SU-DHL-6 (cell line): ENCODE measurements around the gene KDM1A.

Source experiments
- H2AFZ ChIP-seq: fragments of 200-600 bp; sonication (generic); 2 replicates; pipeline ENCODE4 v1.6.1; 2014; ENCODE audit warnings: low read depth, mild to moderate bottlenecking, moderate library complexity, mixed read lengths, antibody characterized with exemption, low read length; ENCODE audit not compliant: severe bottlenecking
- H3F3A ChIP-seq: fragments of 200-600 bp; shearing (Covaris generic); 2 replicates; pipeline ENCODE4 v1.6.0; 2016; ENCODE audit warnings: antibody characterized with exemption, mild to moderate bottlenecking; ENCODE audit not compliant: insufficient read depth
- H3K27ac ChIP-seq: fragments of 200-600 bp; sonication (generic); 2 replicates; pipeline ENCODE4 v1.5.1; 2016; ENCODE audit warnings: low read depth, mild to moderate bottlenecking, low read length, moderate library complexity, mixed read lengths
- H3K27me3 ChIP-seq: fragments of 200-600 bp; sonication (generic), shearing (Covaris generic); 2 replicates; pipeline ENCODE4 v1.6.0; 2014; ENCODE audit warnings: mild to moderate bottlenecking, low read length
- H3K36me3 ChIP-seq: fragments of 200-600 bp; sonication (generic); 2 replicates; pipeline ENCODE4 v1.6.1; 2014; ENCODE audit warnings: mild to moderate bottlenecking, low read length, mixed read lengths
- H3K4me2 ChIP-seq: fragments of 300-600, 200-600 bp; shearing (Covaris generic), sonication (generic); 2 replicates; pipeline ENCODE4 v1.6.0; 2014; ENCODE audit warnings: low read length, low read depth, mild to moderate bottlenecking; ENCODE audit not compliant: poor library complexity, severe bottlenecking
- H3K4me3 ChIP-seq: fragments of 200-600 bp; sonication (generic); 2 replicates; pipeline ENCODE4 v1.5.1; 2014; ENCODE audit warnings: antibody characterized with exemption, low read length, mild to moderate bottlenecking, mixed read lengths; ENCODE audit not compliant: insufficient read depth, poor library complexity, severe bottlenecking
- H3K79me2 ChIP-seq: fragments of 200-600 bp; sonication (generic); 2 replicates; pipeline ENCODE4 v1.6.1; 2014; ENCODE audit warnings: mild to moderate bottlenecking, low read length, moderate library complexity; ENCODE audit not compliant: insufficient read depth
- H3K9ac ChIP-seq: fragments of 200-600 bp; sonication (generic); 2 replicates; pipeline ENCODE4 v1.7.0; 2014; ENCODE audit warnings: mild to moderate bottlenecking, low read length
- H3K9me2 ChIP-seq: fragments of 200-600 bp; sonication (generic); replicated peaks from 2 replicates; pipeline ENCODE4 v1.6.1; 2014; ENCODE audit warnings: low read length; ENCODE audit not compliant: insufficient read depth
- H3K9me3 ChIP-seq: fragments of 200-600 bp; sonication (generic); 2 replicates; pipeline ENCODE4 v1.6.1; 2014; ENCODE audit warnings: low read length, mixed read lengths; ENCODE audit not compliant: insufficient read depth
- H4K20me1 ChIP-seq: fragments of 200-600 bp; sonication (generic); 2 replicates; pipeline ENCODE4 v1.6.1; 2014; ENCODE audit warnings: low read depth, mild to moderate bottlenecking, antibody characterized with exemption, low read length, moderate library complexity, mixed read lengths
- CTCF ChIP-seq: fragments of 200-600 bp; sonication (generic); IDR thresholded peaks from one replicate; pipeline ENCODE4 v1.5.1; 2017; ENCODE audit warnings: antibody characterized with exemption, mild to moderate bottlenecking, low read length, moderate library complexity; ENCODE audit not compliant: insufficient read depth, poor library complexity, severe bottlenecking
- EZH2phosphoT487 ChIP-seq: fragments of 200-600 bp; sonication (generic), shearing (Covaris generic); conservative IDR thresholded peaks from 2 replicates; pipeline ENCODE4 v1.6.1; 2018; ENCODE audit warnings: mild to moderate bottlenecking, antibody characterized with exemption, low read length, moderate library complexity, mixed read lengths

KDM1A gene

GRCh38 chr1:23020706-23021405 lies 1.6 kb downstream of the KDM1A start:
- peaks cover 14% of the 10 kb centered on the region for H3K36me3 ChIP-seq
- peak overlapping the region; percentile 70 for H3K4me3 ChIP-seq
- H3K27me3 ChIP-seq: no peaks in the 10 kb centered on the region
- H3K4me2 ChIP-seq: peak overlapping the region; percentile 91
- H3K9me2 ChIP-seq: no peaks in the 10 kb centered on the region
- peak overlapping the region; percentile 81 for H3K9ac ChIP-seq
- no peak overlapping the region for H2AFZ ChIP-seq
- H3F3A ChIP-seq: peaks cover 6% of the 10 kb centered on the region; the same call in 1 of the 2 replicates
- no peaks in the 10 kb centered on the region for H3K9me3 ChIP-seq
- peaks cover 14% of the 10 kb centered on the region for H4K20me1 ChIP-seq
- no peak overlapping the region for H3K27ac ChIP-seq
- peaks cover 60% of the 10 kb centered on the region for H3K79me2 ChIP-seq
- no peak for TF ChIP-seq CTCF
- TF ChIP-seq EZH2phosphoT487: no peak

GRCh38 chr1:23021834-23022233 lies 2.6 kb downstream of the KDM1A start:
- Histone ChIP-seq H3K27ac (no peak overlapping the region), H3K27me3 (no peaks in the 10 kb centered on the region), H3K9ac (no peak overlapping the region), H4K20me1 (peaks cover 14% of the 10 kb centered on the region), H2AFZ (no peak overlapping the region), H3K4me2 (peak overlapping the region; percentile 91), H3K9me2 (no peaks in the 10 kb centered on the region), H3K9me3 (no peaks in the 10 kb centered on the region), H3K36me3 (peaks cover 14% of the 10 kb centered on the region), H3K4me3 (no peak overlapping the region), H3K79me2 (peaks cover 70% of the 10 kb centered on the region), H3F3A (peaks cover 6% of the 10 kb centered on the region; the same call in 1 of the 2 replicates)
- no peak for TF ChIP-seq EZH2phosphoT487
- TF ChIP-seq CTCF: no peak

- Histone ChIP-seq H3K4me3 (no peak overlapping the region), H3F3A (peaks cover 2% of the 10 kb centered on the region; the same call in 1 of the 2 replicates), H2AFZ (no peak overlapping the region), H3K9me2 (no peaks in the 10 kb centered on the region), H4K20me1 (peaks cover 22% of the 10 kb centered on the region), H3K4me2 (no peak overlapping the region), H3K27ac (no peak overlapping the region), H3K79me2 (peaks cover 83% of the 10 kb centered on the region), H3K36me3 (peaks cover 14% of the 10 kb centered on the region), H3K27me3 (no peaks in the 10 kb centered on the region), H3K9ac (no peak overlapping the region), H3K9me3 (no peaks in the 10 kb centered on the region)
- TF ChIP-seq EZH2phosphoT487 (no peak), CTCF (no peak)
These were observed 4.0 kb downstream of the KDM1A start for GRCh38 chr1:23023174-23023845.
